Measurements from ENCODE around the gene GOT2. TPM values are rescaled to one million over a fixed set of nuclear protein-coding genes. Genes with fewer than 3 reads are reported as not detected.

Gene GOT2
- total and polyA plus RNA-seq, 2 donors, result 32.5 to 38.6 TPM

- Histone ChIP-seq H3K4me3 (ENCODE audit: low read length in 2 of 2) (no peak overlapping the region), H3K27me3 (ENCODE audit: control insufficient read depth in 2 of 2, insufficient read depth in 1 of 2, low read length in 1 of 2) (no peaks in the 10 kb centered on the region), H3K9me3 (ENCODE audit: control insufficient read depth in 2 of 2, insufficient read depth in 1 of 2, low read length in 1 of 2) (no peaks in the 10 kb centered on the region), H3K27ac (ENCODE audit: low read depth in 1 of 2, low read length in 1 of 2) (no peak overlapping the region), H3K36me3 (ENCODE audit: control insufficient read depth in 2 of 2, insufficient read depth in 2 of 2, low read length in 1 of 2) (peaks cover 0 to 11% of the 10 kb centered on the region in 2 donors), H3K4me1 (ENCODE audit: control insufficient read depth in 2 of 2, insufficient read depth in 2 of 2, low read length in 2 of 2) (peaks cover 8 to 12% of the 10 kb centered on the region in 2 donors)
- no peak for DNase-seq (ENCODE audit: low read depth in 6 of 9, low spot score in 9 of 9)
- 98% methylated on average over 11 of the region's 11 CpGs for WGBS
Observed at GRCh38 chr16:58730724-58731370, 3.3 kb downstream of the GOT2 start.

GRCh38 chr16:58727796-58728568 is 6.1 kb downstream of the GOT2 start:
- Histone ChIP-seq H3K4me1 (ENCODE audit: control insufficient read depth in 2 of 2, insufficient read depth in 2 of 2, low read length in 2 of 2) (peaks cover 4 to 5% of the 10 kb centered on the region in 2 donors), H3K9me3 (ENCODE audit: control insufficient read depth in 2 of 2, insufficient read depth in 1 of 2, low read length in 1 of 2) (no peaks in the 10 kb centered on the region), H3K36me3 (ENCODE audit: control insufficient read depth in 2 of 2, insufficient read depth in 2 of 2, low read length in 1 of 2) (peaks cover 4 to 13% of the 10 kb centered on the region in 2 donors), H3K27ac (ENCODE audit: low read depth in 1 of 2, low read length in 1 of 2) (no peak overlapping the region), H3K27me3 (ENCODE audit: control insufficient read depth in 2 of 2, insufficient read depth in 1 of 2, low read length in 1 of 2) (no peaks in the 10 kb centered on the region), H3K4me3 (ENCODE audit: low read length in 2 of 2) (no peak overlapping the region)
- no peak for DNase-seq (ENCODE audit: low read depth in 6 of 9, low spot score in 9 of 9)
- 97% methylated on average over 9 of the region's 9 CpGs for WGBS

GRCh38 chr16:58727028-58727781 is 6.9 kb downstream of the GOT2 start:
- Histone ChIP-seq H3K9me3 (ENCODE audit: control insufficient read depth in 2 of 2, insufficient read depth in 1 of 2, low read length in 1 of 2) (no peaks in the 10 kb centered on the region), H3K4me1 (ENCODE audit: control insufficient read depth in 2 of 2, insufficient read depth in 2 of 2, low read length in 2 of 2) (no peaks in the 10 kb centered on the region), H3K27me3 (ENCODE audit: control insufficient read depth in 2 of 2, insufficient read depth in 1 of 2, low read length in 1 of 2) (no peaks in the 10 kb centered on the region), H3K27ac (ENCODE audit: low read depth in 1 of 2, low read length in 1 of 2) (no peak overlapping the region), H3K36me3 (ENCODE audit: control insufficient read depth in 2 of 2, insufficient read depth in 2 of 2, low read length in 1 of 2) (peaks cover 4 to 16% of the 10 kb centered on the region in 2 donors), H3K4me3 (ENCODE audit: low read length in 2 of 2) (no peak overlapping the region)
- WGBS, result 87% methylated on average over 9 of the region's 9 CpGs
- DNase-seq (ENCODE audit: low read depth in 6 of 9, low spot score in 9 of 9), result no peak

- Histone ChIP-seq H3K4me1 (ENCODE audit: control insufficient read depth in 2 of 2, insufficient read depth in 2 of 2, low read length in 2 of 2) (no peaks in the 10 kb centered on the region), H3K27ac (ENCODE audit: low read depth in 1 of 2, low read length in 1 of 2) (no peak overlapping the region), H3K27me3 (ENCODE audit: control insufficient read depth in 2 of 2, insufficient read depth in 1 of 2, low read length in 1 of 2) (no peaks in the 10 kb centered on the region), H3K9me3 (ENCODE audit: control insufficient read depth in 2 of 2, insufficient read depth in 1 of 2, low read length in 1 of 2) (no peaks in the 10 kb centered on the region), H3K36me3 (ENCODE audit: control insufficient read depth in 2 of 2, insufficient read depth in 2 of 2, low read length in 1 of 2) (peaks cover 25 to 42% of the 10 kb centered on the region in 2 donors), H3K4me3 (ENCODE audit: low read length in 2 of 2) (no peak overlapping the region)
- 51% methylated on average over 3 of the region's 3 CpGs for WGBS
- DNase-seq (ENCODE audit: low read depth in 6 of 9, low spot score in 9 of 9), result no peak
Observed at GRCh38 chr16:58723109-58723508, 11.0 kb downstream of the GOT2 start.

- no peaks in the 10 kb centered on the region for H3K4me1 ChIP-seq (ENCODE audit: control insufficient read depth in 2 of 2, insufficient read depth in 2 of 2, low read length in 2 of 2)
- no peaks in the 10 kb centered on the region for H3K9me3 ChIP-seq (ENCODE audit: control insufficient read depth in 2 of 2, insufficient read depth in 1 of 2, low read length in 1 of 2)
- 97% methylated on average over 13 of the region's 13 CpGs for WGBS
- no peak overlapping the region for H3K27ac ChIP-seq (ENCODE audit: low read depth in 1 of 2, low read length in 1 of 2)
- H3K27me3 ChIP-seq (ENCODE audit: control insufficient read depth in 2 of 2, insufficient read depth in 1 of 2, low read length in 1 of 2), result no peaks in the 10 kb centered on the region
- peaks cover 41 to 63% of the 10 kb centered on the region in 2 donors for H3K36me3 ChIP-seq (ENCODE audit: control insufficient read depth in 2 of 2, insufficient read depth in 2 of 2, low read length in 1 of 2)
- DNase-seq (ENCODE audit: low read depth in 6 of 9, low spot score in 9 of 9), result no peak
- no peak overlapping the region for H3K4me3 ChIP-seq (ENCODE audit: low read length in 2 of 2)
Observed at GRCh38 chr16:58717994-58718393, 16.1 kb downstream of the GOT2 start.

- 98% methylated on average over 8 of the region's 8 CpGs for WGBS
- no peak overlapping the region for H3K27ac ChIP-seq (ENCODE audit: low read depth in 1 of 2, low read length in 1 of 2)
- peaks cover 47 to 59% of the 10 kb centered on the region in 2 donors for H3K36me3 ChIP-seq (ENCODE audit: control insufficient read depth in 2 of 2, insufficient read depth in 2 of 2, low read length in 1 of 2)
- DNase-seq (ENCODE audit: low read depth in 6 of 9, low spot score in 9 of 9), result no peak
- H3K9me3 ChIP-seq (ENCODE audit: control insufficient read depth in 2 of 2, insufficient read depth in 1 of 2, low read length in 1 of 2), result no peaks in the 10 kb centered on the region
- H3K4me1 ChIP-seq (ENCODE audit: control insufficient read depth in 2 of 2, insufficient read depth in 2 of 2, low read length in 2 of 2), result no peaks in the 10 kb centered on the region
- H3K4me3 ChIP-seq (ENCODE audit: low read length in 2 of 2), result no peak overlapping the region
- no peaks in the 10 kb centered on the region for H3K27me3 ChIP-seq (ENCODE audit: control insufficient read depth in 2 of 2, insufficient read depth in 1 of 2, low read length in 1 of 2)
Observed at GRCh38 chr16:58716468-58716867, 17.6 kb downstream of the GOT2 start.

GRCh38 chr16:58713742-58714141 is 20.4 kb downstream of the GOT2 start:
- H3K27me3 ChIP-seq (ENCODE audit: control insufficient read depth in 2 of 2, insufficient read depth in 1 of 2, low read length in 1 of 2), result no peaks in the 10 kb centered on the region
- H3K4me3 ChIP-seq (ENCODE audit: low read length in 2 of 2), result no peak overlapping the region
- no peaks in the 10 kb centered on the region for H3K4me1 ChIP-seq (ENCODE audit: control insufficient read depth in 2 of 2, insufficient read depth in 2 of 2, low read length in 2 of 2)
- DNase-seq (ENCODE audit: low read depth in 6 of 9, low spot score in 9 of 9), result no peak
- no peaks in the 10 kb centered on the region for H3K9me3 ChIP-seq (ENCODE audit: control insufficient read depth in 2 of 2, insufficient read depth in 1 of 2, low read length in 1 of 2)
- 99% methylated on average over 1 of the region's 1 CpG for WGBS
- H3K27ac ChIP-seq (ENCODE audit: low read depth in 1 of 2, low read length in 1 of 2), result no peak overlapping the region
- peaks cover 45 to 48% of the 10 kb centered on the region in 2 donors for H3K36me3 ChIP-seq (ENCODE audit: control insufficient read depth in 2 of 2, insufficient read depth in 2 of 2, low read length in 1 of 2)

- no peak overlapping the region for H3K27ac ChIP-seq (ENCODE audit: low read depth in 1 of 2, low read length in 1 of 2)
- DNase-seq (ENCODE audit: low read depth in 6 of 9, low spot score in 9 of 9), result no peak
- no peaks in the 10 kb centered on the region for H3K4me1 ChIP-seq (ENCODE audit: control insufficient read depth in 2 of 2, insufficient read depth in 2 of 2, low read length in 2 of 2)
- no peak overlapping the region for H3K4me3 ChIP-seq (ENCODE audit: low read length in 2 of 2)
- no peaks in the 10 kb centered on the region for H3K9me3 ChIP-seq (ENCODE audit: control insufficient read depth in 2 of 2, insufficient read depth in 1 of 2, low read length in 1 of 2)
- WGBS, result 97% methylated on average over 7 of the region's 7 CpGs
- no peaks in the 10 kb centered on the region for H3K27me3 ChIP-seq (ENCODE audit: control insufficient read depth in 2 of 2, insufficient read depth in 1 of 2, low read length in 1 of 2)
- H3K36me3 ChIP-seq (ENCODE audit: control insufficient read depth in 2 of 2, insufficient read depth in 2 of 2, low read length in 1 of 2), result peaks cover 42% of the 10 kb centered on the region in 2 donors
Observed at GRCh38 chr16:58709333-58709732, 24.8 kb downstream of the GOT2 start.

- Histone ChIP-seq H3K27ac (ENCODE audit: low read depth in 1 of 2, low read length in 1 of 2) (no peak overlapping the region), H3K4me3 (ENCODE audit: low read length in 2 of 2) (no peak overlapping the region), H3K36me3 (ENCODE audit: control insufficient read depth in 2 of 2, insufficient read depth in 2 of 2, low read length in 1 of 2) (no peaks in the 10 kb centered on the region), H3K9me3 (ENCODE audit: control insufficient read depth in 2 of 2, insufficient read depth in 1 of 2, low read length in 1 of 2) (no peaks in the 10 kb centered on the region), H3K4me1 (ENCODE audit: control insufficient read depth in 2 of 2, insufficient read depth in 2 of 2, low read length in 2 of 2) (no peaks in the 10 kb centered on the region), H3K27me3 (ENCODE audit: control insufficient read depth in 2 of 2, insufficient read depth in 1 of 2, low read length in 1 of 2) (no peaks in the 10 kb centered on the region)
- 73% methylated on average over 4 of the region's 4 CpGs for WGBS
- no peak for DNase-seq (ENCODE audit: low read depth in 6 of 9, low spot score in 9 of 9)
Observed at GRCh38 chr16:58699151-58699550, 35.0 kb downstream of the GOT2 start.
